ENCODE data around the gene S100A14. TPM values are rescaled to one million over a fixed set of nuclear protein-coding genes. Genes with fewer than 3 reads are reported as not detected.

Gene S100A14
- total and polyA plus RNA-seq, 2 of the 4 experiments (the other 2 are of a cell fraction), result 0.10 TPM; not detected in 1

DNA sequence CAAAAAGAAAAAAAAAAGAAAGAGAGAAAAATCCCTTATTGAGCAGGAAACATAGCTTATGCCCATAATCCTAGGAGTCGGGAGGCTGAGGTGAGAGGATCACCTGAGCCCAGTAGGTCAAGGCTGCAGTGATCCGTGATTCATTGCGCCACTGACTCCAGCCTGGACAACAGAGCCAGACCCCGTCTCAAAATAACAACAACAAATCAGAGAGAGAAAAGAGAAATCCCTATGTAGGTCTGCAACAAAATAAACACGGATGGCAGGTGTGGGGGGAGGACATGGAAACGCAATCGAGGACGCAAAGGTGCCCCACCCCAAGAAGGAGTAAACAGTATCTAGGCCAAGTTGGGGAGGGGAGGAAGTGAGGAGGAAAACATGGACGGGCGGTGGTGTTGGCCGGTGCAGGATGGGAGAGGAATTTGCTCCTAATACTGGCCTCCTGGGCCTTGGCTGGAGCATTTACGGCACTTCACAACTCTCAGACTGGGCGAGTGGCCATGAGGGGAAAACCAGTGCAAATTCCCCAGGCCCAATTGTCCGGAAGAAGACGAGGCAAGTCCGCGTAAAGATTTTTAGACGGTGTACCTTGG, 17.1 kb upstream of the S100A14 start:
- peaks cover 3% of the 10 kb centered on the region for H3K4me1 ChIP-seq (ENCODE audit: control insufficient read depth, insufficient read depth, low read length)
- H4K91ac ChIP-seq (ENCODE audit: insufficient read depth, low read depth, low read length), result 0 out of 2 replicates have a peak overlapping the region, but pooled peaks have one; percentile 42
- peak overlapping the region; percentile 6 to 53; a peak in 2 of 4 replicates for H4K8ac ChIP-seq (ENCODE audit: low read depth in 2 of 2, low read length in 2 of 2)
- no peak overlapping the region for H3K9ac ChIP-seq (ENCODE audit: low read depth, low read length)
- H4K20me1 ChIP-seq (ENCODE audit: insufficient read depth, low read length), result peaks cover 23% of the 10 kb centered on the region; the same call in 1 of the 2 replicates
- peaks cover 25 to 38% of the 10 kb centered on the region in 2 experiments for H3K79me1 ChIP-seq (ENCODE audit: low read depth in 1 of 2, low read length in 2 of 2)
- ChIA-PET CTCF (interaction anchor here (1.3 to 1.6 kb wide), 5 partner anchors 15 to 122 kb away, joined by 4 to 11 read pairs (median 6); no protein-coding TSS in a partner anchor), POLR2A (ENCODE audit: unreplicated experiment) (interaction anchor here (0.6 to 1.5 kb wide), 4 partner anchors 11 to 65 kb away, joined by 3 to 14 read pairs (median 4); no protein-coding TSS in a partner anchor)
- H3K18ac ChIP-seq (ENCODE audit: low read depth, low read length), result no peak overlapping the region
- dilution Hi-C loops (cut with HindIII; ENCODE audit: low sequenced_read_pairs, unreplicated experiment), result no loop called here
- peaks cover 8% of the 10 kb centered on the region; the same call in 1 of the 2 replicates for H3K9me1 ChIP-seq (ENCODE audit: insufficient read depth, low read length)
- no peak overlapping the region for H2BK5ac ChIP-seq (ENCODE audit: low read depth, low read length, poor library complexity, severe bottlenecking)
- in situ Hi-C loops (cut with MboI; ENCODE audit: low sequenced_read_pairs), result no loop called here
- H3K4me2 ChIP-seq (ENCODE audit: low read depth, low read length), result no peak overlapping the region
- no peak overlapping the region for H3K4ac ChIP-seq (ENCODE audit: low read depth, low read length)
- no peak overlapping the region for H3K14ac ChIP-seq (replicated peaks; ENCODE audit: low read depth, low read length)
- no peaks in the 10 kb centered on the region for H3K27me3 ChIP-seq (ENCODE audit: control insufficient read depth, insufficient read depth, low read length)
- H2BK20ac ChIP-seq (ENCODE audit: low read depth, low read length), result no peak overlapping the region
- H3K27ac ChIP-seq (ENCODE audit: insufficient read depth, low read length), result no peak overlapping the region
- DNase-seq (no peak), ATAC-seq (ENCODE audit: low read depth) (no peak)
- H3K36me3 ChIP-seq (ENCODE audit: control insufficient read depth, insufficient read depth, low read length), result peaks cover 18% of the 10 kb centered on the region
- 49% methylated on average over 6 of the region's 18 CpGs; no CpG with 5 or more reads in 1 of the 2 experiments for WGBS, 2 experiments (ENCODE audit: extremely low coverage in 2 of 2, insufficient read length in 1 of 2)
- intact Hi-C loops (cut with micrococcal nuclease), result no loop called here
- H2BK15ac ChIP-seq (ENCODE audit: low read depth, low read length), result no peak overlapping the region
- H3K4me3 ChIP-seq (ENCODE audit: insufficient read depth, low read depth, low read length), result no peak overlapping the region
- BruUV-seq (replicated peaks), result no TSS peak
- H4K5ac ChIP-seq (ENCODE audit: low read depth, low read length), result peak overlapping the region; percentile 11; the same call in 1 of the 2 replicates
- H2AK5ac ChIP-seq (ENCODE audit: low read depth, low read length), result peak overlapping the region; percentile 15; the same call in 1 of the 2 replicates
- H3K56ac ChIP-seq (ENCODE audit: extremely low read depth, insufficient read depth, low read length), result no peak overlapping the region
- peak overlapping the region; percentile 100 for H2AK9ac ChIP-seq (replicated peaks; ENCODE audit: low read depth, low read length, poor library complexity)
- H3K23ac ChIP-seq (ENCODE audit: low read depth, low read length), result no peak overlapping the region
- H3K9me3 ChIP-seq (ENCODE audit: control insufficient read depth, insufficient read depth, low read length), result no peaks in the 10 kb centered on the region
- peak overlapping the region; percentile 93 for H2AFZ ChIP-seq (replicated peaks; ENCODE audit: low read length, poor library complexity)
- H2BK120ac ChIP-seq (ENCODE audit: low read depth, low read length), result no peak overlapping the region
- no peak for TF ChIP-seq MAZ (IDR thresholded peaks at IDR 0.05; ENCODE audit: borderline replicate concordance, low read depth, low read length)
- TF ChIP-seq, protein P1, sequence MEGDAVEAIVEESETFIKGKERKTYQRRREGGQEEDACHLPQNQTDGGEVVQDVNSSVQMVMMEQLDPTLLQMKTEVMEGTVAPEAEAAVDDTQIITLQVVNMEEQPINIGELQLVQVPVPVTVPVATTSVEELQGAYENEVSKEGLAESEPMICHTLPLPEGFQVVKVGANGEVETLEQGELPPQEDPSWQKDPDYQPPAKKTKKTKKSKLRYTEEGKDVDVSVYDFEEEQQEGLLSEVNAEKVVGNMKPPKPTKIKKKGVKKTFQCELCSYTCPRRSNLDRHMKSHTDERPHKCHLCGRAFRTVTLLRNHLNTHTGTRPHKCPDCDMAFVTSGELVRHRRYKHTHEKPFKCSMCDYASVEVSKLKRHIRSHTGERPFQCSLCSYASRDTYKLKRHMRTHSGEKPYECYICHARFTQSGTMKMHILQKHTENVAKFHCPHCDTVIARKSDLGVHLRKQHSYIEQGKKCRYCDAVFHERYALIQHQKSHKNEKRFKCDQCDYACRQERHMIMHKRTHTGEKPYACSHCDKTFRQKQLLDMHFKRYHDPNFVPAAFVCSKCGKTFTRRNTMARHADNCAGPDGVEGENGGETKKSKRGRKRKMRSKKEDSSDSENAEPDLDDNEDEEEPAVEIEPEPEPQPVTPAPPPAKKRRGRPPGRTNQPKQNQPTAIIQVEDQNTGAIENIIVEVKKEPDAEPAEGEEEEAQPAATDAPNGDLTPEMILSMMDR (conservative IDR thresholded peaks at IDR 0.05; ENCODE audit: low read depth, low read length), result no peak
- TF ChIP-seq MXI1 (IDR thresholded peaks at IDR 0.05; ENCODE audit: borderline replicate concordance, low read depth, low read length), result no peak
- no peak for TF ChIP-seq NFE2L2 (IDR thresholded peaks at IDR 0.05; ENCODE audit: low read depth, low read length)
- TF ChIP-seq CEBPB (IDR thresholded peaks at IDR 0.05; ENCODE audit: low read depth, low read length), result no peak
- TF ChIP-seq CHD1 (IDR thresholded peaks at IDR 0.05; ENCODE audit: low read depth, low read length), result no peak
- no peak for TF ChIP-seq SMC3 (IDR thresholded peaks at IDR 0.05; ENCODE audit: low read depth, low read length)
- TF ChIP-seq, protein P2, sequence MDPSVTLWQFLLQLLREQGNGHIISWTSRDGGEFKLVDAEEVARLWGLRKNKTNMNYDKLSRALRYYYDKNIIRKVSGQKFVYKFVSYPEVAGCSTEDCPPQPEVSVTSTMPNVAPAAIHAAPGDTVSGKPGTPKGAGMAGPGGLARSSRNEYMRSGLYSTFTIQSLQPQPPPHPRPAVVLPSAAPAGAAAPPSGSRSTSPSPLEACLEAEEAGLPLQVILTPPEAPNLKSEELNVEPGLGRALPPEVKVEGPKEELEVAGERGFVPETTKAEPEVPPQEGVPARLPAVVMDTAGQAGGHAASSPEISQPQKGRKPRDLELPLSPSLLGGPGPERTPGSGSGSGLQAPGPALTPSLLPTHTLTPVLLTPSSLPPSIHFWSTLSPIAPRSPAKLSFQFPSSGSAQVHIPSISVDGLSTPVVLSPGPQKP (IDR thresholded peaks at IDR 0.05; ENCODE audit: borderline replicate concordance, low read depth, low read length), result no peak
- TF ChIP-seq RFX5 (IDR thresholded peaks at IDR 0.05; ENCODE audit: low read depth, low read length), result no peak
- TF ChIP-seq, protein P3, sequence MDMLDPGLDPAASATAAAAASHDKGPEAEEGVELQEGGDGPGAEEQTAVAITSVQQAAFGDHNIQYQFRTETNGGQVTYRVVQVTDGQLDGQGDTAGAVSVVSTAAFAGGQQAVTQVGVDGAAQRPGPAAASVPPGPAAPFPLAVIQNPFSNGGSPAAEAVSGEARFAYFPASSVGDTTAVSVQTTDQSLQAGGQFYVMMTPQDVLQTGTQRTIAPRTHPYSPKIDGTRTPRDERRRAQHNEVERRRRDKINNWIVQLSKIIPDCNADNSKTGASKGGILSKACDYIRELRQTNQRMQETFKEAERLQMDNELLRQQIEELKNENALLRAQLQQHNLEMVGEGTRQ (IDR thresholded peaks at IDR 0.05; ENCODE audit: low read depth, low read length), result no peak
- TF ChIP-seq RAD21 (IDR thresholded peaks at IDR 0.05; ENCODE audit: low read length), result no peak
- TF ChIP-seq FOS (IDR thresholded peaks at IDR 0.05; ENCODE audit: low read depth, low read length), result no peak
- no peak for TF ChIP-seq MAFK (IDR thresholded peaks at IDR 0.05; ENCODE audit: low read depth, low read length)
- no peak for TF ChIP-seq POLR2A (IDR thresholded peaks at IDR 0.05; ENCODE audit: low read depth, low read length)
- TF ChIP-seq RCOR1 (IDR thresholded peaks at IDR 0.05; ENCODE audit: insufficient replicate concordance, low read length), result no peak
